HG03575 (cell line): Measurements from ENCODE around the gene ZNF718.
"Not testable (repeated sequence)": the region's sequence is repeated elsewhere in the genome, so short reads cannot be mapped to it uniquely, and the experiment has no call there.

Experiments
- ATAC-seq: cut with Tn5 transposase; IDR thresholded peaks from one replicate; pipeline ENCODE4 v1.9.1; 2021; ENCODE audit not compliant: unreplicated experiment, insufficient number of reproducible peaks, low FRiP score; ENCODE audit errors: extremely low read depth

ZNF718 gene

DNA sequence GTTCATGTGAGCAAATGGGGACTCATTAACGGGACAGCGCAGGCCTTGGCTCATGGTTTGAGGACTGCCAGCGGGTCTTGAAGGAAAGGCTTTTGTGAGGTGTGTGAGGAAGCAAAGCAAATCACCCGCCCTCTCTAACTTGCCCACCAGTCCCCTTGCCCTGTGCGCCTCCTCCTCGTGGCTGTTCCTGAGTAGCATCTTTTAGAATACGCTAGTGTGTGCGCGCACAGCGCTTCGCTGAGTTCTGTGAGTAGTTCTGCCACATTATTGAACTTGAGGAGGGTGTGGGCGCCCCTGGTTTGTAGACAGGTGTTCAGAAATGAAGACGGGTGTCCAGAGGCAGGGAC, 88.9 kb downstream of the ZNF718 start:
- ATAC-seq, result not testable (repeated sequence)
